Endodermal cell (in vitro differentiated cells): ENCODE data around the gene ADAMTS2. TPM values are rescaled to one million over a fixed set of nuclear protein-coding genes. Genes with fewer than 3 reads are reported as not detected.

Source experiments
- DNase-seq: peaks from one replicate; pipeline ENCODE4 v3.0.0-alpha.2; 2017
- H3K27ac ChIP-seq: 2 replicates; pipeline ENCODE4 v1.5.1; 2013; ENCODE audit warnings: mild to moderate bottlenecking, low read depth, low read length, moderate library complexity
- H3K27me3 ChIP-seq: 2 replicates; pipeline ENCODE4 v1.6.1; 2013; ENCODE audit warnings: mild to moderate bottlenecking, low read length, moderate library complexity; ENCODE audit not compliant: insufficient read depth, control insufficient read depth, poor library complexity, severe bottlenecking
- H3K36me3 ChIP-seq: 2 replicates; pipeline ENCODE4 v1.7.0; 2013; ENCODE audit warnings: mild to moderate bottlenecking, low read length, moderate library complexity; ENCODE audit not compliant: control insufficient read depth, insufficient read depth
- H3K4me1 ChIP-seq: one replicate; pipeline ENCODE4 v1.7.0; 2013; ENCODE audit warnings: low read length; ENCODE audit not compliant: control insufficient read depth, insufficient read depth
- H3K4me3 ChIP-seq: 2 replicates; pipeline ENCODE4 v1.5.1; 2013; ENCODE audit warnings: mild to moderate bottlenecking, low read length, moderate library complexity
- H3K9ac ChIP-seq: 2 replicates; pipeline ENCODE4 v1.6.1; 2013; ENCODE audit warnings: mild to moderate bottlenecking, low read length, moderate library complexity; ENCODE audit not compliant: poor library complexity, severe bottlenecking; ENCODE audit errors: extremely low read depth
- H3K9me3 ChIP-seq: 2 replicates; pipeline ENCODE4 v1.6.1; 2013; ENCODE audit warnings: mild to moderate bottlenecking, low read length, moderate library complexity; ENCODE audit not compliant: control insufficient read depth
- H3K27ac Mint-ChIP-seq: 2 replicates; pipeline ENCODE4 v1.8.0; 2020; ENCODE audit warnings: mixed read lengths
- H3K27me3 Mint-ChIP-seq: 2 replicates; pipeline ENCODE4 v1.8.0; 2021; ENCODE audit warnings: mild to moderate bottlenecking, mixed read lengths; ENCODE audit not compliant: insufficient read depth
- H3K36me3 Mint-ChIP-seq: 2 replicates; pipeline ENCODE4 v1.8.0; 2020; ENCODE audit warnings: low read depth, mixed read lengths
- H3K4me1 Mint-ChIP-seq: 2 replicates; pipeline ENCODE4 v1.8.0; 2020; ENCODE audit warnings: mixed read lengths
- H3K4me3 Mint-ChIP-seq: 2 replicates; pipeline ENCODE4 v1.8.0; 2020; ENCODE audit warnings: mild to moderate bottlenecking, moderate library complexity, mixed read lengths
- H3K9me3 Mint-ChIP-seq: 2 replicates; pipeline ENCODE4 v1.8.0; 2020; ENCODE audit warnings: mild to moderate bottlenecking, mixed read lengths
- CTCF ChIP-seq: fragments of 200-600 bp; sonication (generic); conservative IDR thresholded peaks from 2 replicates; pipeline ENCODE4 v1.5.0; 2021; ENCODE audit warnings: antibody characterized with exemption, mild to moderate bottlenecking
- WGBS, 2 experiments: methylation state at CpG; one replicate each; pipeline versions ENCODE4 v1.1.5 to v1.1.7; 2013; ENCODE audit warnings: missing lambda C conversion rate in 2 of 2, mixed read lengths in 1 of 2; ENCODE audit not compliant: insufficient coverage in 1 of 2, insufficient read length in 1 of 2; 5-methylcytosine and 5-hydroxymethylcytosine counted together
- total RNA-seq, 2 donors: library from RNA; stranded (reverse); fragmentation: NEBNext Ultra II Directional in 1 of 2; extraction: Animal tissue kit (Norgen Biotek cat#: 25700) in 1 of 2; gene quantifications; 2 replicates in 1 of 2; 3 replicates in 1 of 2; pipeline ENCODE4 v1.2.1, GENCODE V29; 2021

Gene ADAMTS2
- total RNA-seq, 2 donors from 2014 or later = 1.2 to 2.6 TPM

- WGBS, 2 experiments = 77 to 87% methylated on average over 18 to 21 of the region's 21 CpGs
Measured at GRCh38 chr5:179204572-179204971, 140.7 kb downstream of the ADAMTS2 start.

DNA sequence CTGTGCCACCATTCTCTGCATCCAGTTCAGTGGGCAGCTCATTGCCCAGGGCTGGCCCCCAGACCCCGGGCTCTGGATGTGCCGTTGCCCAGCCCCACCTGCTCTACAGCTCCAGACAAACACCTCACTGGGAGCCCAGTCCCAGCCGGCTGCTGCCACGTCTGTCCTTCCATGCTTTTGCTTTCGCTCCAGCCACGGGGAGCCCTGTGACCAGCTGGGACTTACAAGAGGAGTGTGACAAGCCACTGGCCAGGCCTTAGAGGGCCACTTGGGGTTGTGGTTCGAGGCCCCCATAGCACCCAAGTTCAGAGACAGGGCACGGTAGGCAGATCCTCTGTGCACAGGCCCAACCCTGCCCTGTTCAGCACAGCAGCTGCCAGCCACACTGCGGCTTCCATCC lies 142.0 kb downstream of the ADAMTS2 start:
- Histone ChIP-seq H3K9ac (no peak overlapping the region), H3K27me3 (no peaks in the 10 kb centered on the region), H3K4me3 (no peak overlapping the region), H3K4me1 (no peaks in the 10 kb centered on the region), H3K27ac (no peak overlapping the region), H3K36me3 (no peaks in the 10 kb centered on the region), H3K9me3 (no peaks in the 10 kb centered on the region)
- Mint-ChIP-seq H3K27me3 (no peaks in the 10 kb centered on the region), H3K9me3 (no peaks in the 10 kb centered on the region), H3K27ac (no peak overlapping the region), H3K36me3 (no peaks in the 10 kb centered on the region), H3K4me3 (no peak overlapping the region), H3K4me1 (no peaks in the 10 kb centered on the region)
- no peak for TF ChIP-seq CTCF
- WGBS, 2 experiments = 94 to 95% methylated on average over 5 to 9 of the region's 9 CpGs
- no peak for DNase-seq

More at GRCh38 chr5:179204572-179204971, 140.7 kb downstream of the ADAMTS2 start:
- Histone ChIP-seq H3K4me3 (no peak overlapping the region), H3K9me3 (no peaks in the 10 kb centered on the region), H3K27ac (no peak overlapping the region), H3K4me1 (no peaks in the 10 kb centered on the region), H3K36me3 (no peaks in the 10 kb centered on the region), H3K9ac (no peak overlapping the region), H3K27me3 (no peaks in the 10 kb centered on the region)
- Mint-ChIP-seq H3K27me3 (no peaks in the 10 kb centered on the region), H3K27ac (no peak overlapping the region), H3K4me3 (no peak overlapping the region), H3K9me3 (no peaks in the 10 kb centered on the region), H3K4me1 (no peaks in the 10 kb centered on the region), H3K36me3 (no peaks in the 10 kb centered on the region)
- no peak for TF ChIP-seq CTCF
- DNase-seq = no peak

DNA sequence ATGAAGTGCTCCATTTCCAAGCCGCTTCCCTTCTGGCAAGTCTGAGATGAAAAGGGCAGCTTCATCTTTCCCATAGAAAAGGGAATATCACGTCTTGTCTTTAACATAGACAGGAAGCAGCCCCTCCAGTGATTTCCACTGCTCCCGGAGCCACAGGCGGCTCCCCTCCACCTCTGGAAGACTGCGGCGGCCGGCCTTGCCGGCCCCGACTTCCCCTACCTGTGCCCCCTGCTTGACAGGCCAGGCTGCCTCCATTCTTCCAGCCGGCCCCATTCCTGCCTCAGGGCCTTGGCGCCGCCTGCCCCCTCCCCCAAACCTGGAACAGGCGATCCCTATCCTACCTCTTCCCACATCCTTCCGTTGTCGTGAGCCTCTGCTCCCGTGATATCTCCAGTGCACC lies 143.3 kb downstream of the ADAMTS2 start:
- Mint-ChIP-seq H3K27ac (no peak overlapping the region), H3K9me3 (no peaks in the 10 kb centered on the region), H3K4me3 (no peak overlapping the region), H3K27me3 (no peaks in the 10 kb centered on the region), H3K36me3 (no peaks in the 10 kb centered on the region), H3K4me1 (no peaks in the 10 kb centered on the region)
- Histone ChIP-seq H3K27me3 (no peaks in the 10 kb centered on the region), H3K9ac (no peak overlapping the region), H3K36me3 (no peaks in the 10 kb centered on the region), H3K27ac (no peak overlapping the region), H3K4me1 (no peaks in the 10 kb centered on the region), H3K9me3 (no peaks in the 10 kb centered on the region), H3K4me3 (no peak overlapping the region)
- no peak for TF ChIP-seq CTCF
- 90 to 93% methylated on average over 8 to 16 of the region's 16 CpGs for WGBS, 2 experiments
- DNase-seq = no peak
